ENCODE measurements around the gene MAST4. TPM values are rescaled to one million over a fixed set of nuclear protein-coding genes. Genes with fewer than 3 reads are reported as not detected.

MAST4 gene
- total RNA-seq, 1 experiment from 2014 or later = 10.9 TPM

- TF ChIP-seq, protein P1, sequence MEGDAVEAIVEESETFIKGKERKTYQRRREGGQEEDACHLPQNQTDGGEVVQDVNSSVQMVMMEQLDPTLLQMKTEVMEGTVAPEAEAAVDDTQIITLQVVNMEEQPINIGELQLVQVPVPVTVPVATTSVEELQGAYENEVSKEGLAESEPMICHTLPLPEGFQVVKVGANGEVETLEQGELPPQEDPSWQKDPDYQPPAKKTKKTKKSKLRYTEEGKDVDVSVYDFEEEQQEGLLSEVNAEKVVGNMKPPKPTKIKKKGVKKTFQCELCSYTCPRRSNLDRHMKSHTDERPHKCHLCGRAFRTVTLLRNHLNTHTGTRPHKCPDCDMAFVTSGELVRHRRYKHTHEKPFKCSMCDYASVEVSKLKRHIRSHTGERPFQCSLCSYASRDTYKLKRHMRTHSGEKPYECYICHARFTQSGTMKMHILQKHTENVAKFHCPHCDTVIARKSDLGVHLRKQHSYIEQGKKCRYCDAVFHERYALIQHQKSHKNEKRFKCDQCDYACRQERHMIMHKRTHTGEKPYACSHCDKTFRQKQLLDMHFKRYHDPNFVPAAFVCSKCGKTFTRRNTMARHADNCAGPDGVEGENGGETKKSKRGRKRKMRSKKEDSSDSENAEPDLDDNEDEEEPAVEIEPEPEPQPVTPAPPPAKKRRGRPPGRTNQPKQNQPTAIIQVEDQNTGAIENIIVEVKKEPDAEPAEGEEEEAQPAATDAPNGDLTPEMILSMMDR (IDR thresholded peaks at IDR 0.05; ENCODE audit: unreplicated experiment) = no peak
- BruUV-seq (replicated peaks) = no TSS peak
- H3K4me3 Mint-ChIP-seq (ENCODE audit: low read depth, unreplicated experiment) = no peak overlapping the region
- H3K36me3 Mint-ChIP-seq (ENCODE audit: insufficient read depth, unreplicated experiment) = no peaks in the 10 kb centered on the region
- no peak overlapping the region for H3K27ac Mint-ChIP-seq (ENCODE audit: unreplicated experiment)
- CTCF ChIA-PET = no interaction called here
- peaks cover 82% of the 10 kb centered on the region for H3K27me3 Mint-ChIP-seq (ENCODE audit: unreplicated experiment)
- H3K9me3 Mint-ChIP-seq (ENCODE audit: low read depth, unreplicated experiment) = no peaks in the 10 kb centered on the region
- H3K4me1 Mint-ChIP-seq (ENCODE audit: low read depth, unreplicated experiment) = no peaks in the 10 kb centered on the region
- DNase-seq = no peak
- intact Hi-C loops (cut with micrococcal nuclease; ENCODE audit: unreplicated experiment) = no loop called here
These were observed 26.0 kb upstream of the MAST4 start for GRCh38 chr5:66570201-66570600.

DNA sequence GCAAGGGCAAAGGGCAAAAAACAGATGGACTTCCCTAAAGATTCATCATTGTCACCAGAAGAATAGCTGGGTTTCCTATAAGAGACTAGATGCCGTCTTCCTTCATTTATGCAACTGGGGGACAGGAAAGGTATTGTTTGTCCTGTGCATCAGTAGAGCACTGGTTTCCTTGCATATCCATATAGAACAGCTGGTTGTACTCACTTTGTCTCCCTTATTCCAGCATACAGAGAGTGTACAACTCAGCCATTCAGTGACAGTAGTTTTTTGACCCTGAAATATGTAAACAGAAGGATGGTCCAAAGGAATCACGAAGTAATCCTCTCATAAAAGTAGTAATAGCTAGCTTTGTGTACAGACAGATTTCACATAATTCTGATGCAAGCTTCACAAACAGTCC, 22.5 kb upstream of the MAST4 start:
- no TSS peak for BruUV-seq (replicated peaks)

DNA sequence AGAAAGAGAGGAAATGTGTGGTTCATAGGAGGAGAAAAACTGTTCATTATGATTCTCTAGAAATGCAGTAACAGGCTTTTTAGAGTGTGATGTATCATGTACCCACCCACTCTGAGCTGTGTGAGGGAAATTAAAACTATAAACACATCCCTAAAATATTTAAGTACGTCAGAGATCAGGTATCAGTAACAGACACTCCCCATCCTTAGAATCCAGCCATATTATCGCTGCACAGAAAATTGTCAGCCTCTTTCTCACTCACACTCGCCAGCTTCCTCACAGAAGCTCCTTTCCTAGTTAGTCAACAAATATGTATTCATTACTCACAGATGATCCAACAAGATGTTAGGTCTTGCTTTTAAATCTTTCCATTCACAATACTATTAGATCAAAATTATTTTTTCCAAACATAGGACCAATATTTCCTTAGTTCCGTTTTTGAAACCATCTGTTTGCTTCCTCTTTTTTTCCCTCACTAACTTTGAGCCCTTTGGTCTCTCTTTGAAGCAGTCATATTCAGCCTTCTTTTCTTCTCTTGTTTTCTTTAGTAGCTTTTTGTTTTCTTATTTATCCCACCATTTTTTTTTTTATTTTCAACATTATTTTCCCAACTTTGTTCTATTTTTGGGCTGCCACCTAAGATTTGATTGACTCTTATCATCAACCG, 13.6 kb upstream of the MAST4 start:
- H3K4me1 Mint-ChIP-seq (ENCODE audit: low read depth, unreplicated experiment) = no peaks in the 10 kb centered on the region
- DNase-seq = no peak
- H3K27me3 Mint-ChIP-seq (ENCODE audit: unreplicated experiment) = peaks cover 56% of the 10 kb centered on the region
- intact Hi-C loops (cut with micrococcal nuclease; ENCODE audit: unreplicated experiment) = no loop called here
- no TSS peak for BruUV-seq (replicated peaks)
- TF ChIP-seq, protein P1 (IDR thresholded peaks at IDR 0.05; ENCODE audit: unreplicated experiment) = no peak
- no peaks in the 10 kb centered on the region for H3K9me3 Mint-ChIP-seq (ENCODE audit: low read depth, unreplicated experiment)
- H3K27ac Mint-ChIP-seq (ENCODE audit: unreplicated experiment) = no peak overlapping the region
- no peaks in the 10 kb centered on the region for H3K36me3 Mint-ChIP-seq (ENCODE audit: insufficient read depth, unreplicated experiment)
- CTCF ChIA-PET = no interaction called here
- H3K4me3 Mint-ChIP-seq (ENCODE audit: low read depth, unreplicated experiment) = no peak overlapping the region

More for the DNA sequence above, 22.5 kb upstream of the MAST4 start:
- peaks cover 60% of the 10 kb centered on the region for H3K27me3 Mint-ChIP-seq (ENCODE audit: unreplicated experiment)
- H3K4me3 Mint-ChIP-seq (ENCODE audit: low read depth, unreplicated experiment) = no peak overlapping the region
- no peaks in the 10 kb centered on the region for H3K36me3 Mint-ChIP-seq (ENCODE audit: insufficient read depth, unreplicated experiment)
- CTCF ChIA-PET = no interaction called here
- no peak overlapping the region for H3K27ac Mint-ChIP-seq (ENCODE audit: unreplicated experiment)
- H3K9me3 Mint-ChIP-seq (ENCODE audit: low read depth, unreplicated experiment) = no peaks in the 10 kb centered on the region
- intact Hi-C loops (cut with micrococcal nuclease; ENCODE audit: unreplicated experiment) = no loop called here
- H3K4me1 Mint-ChIP-seq (ENCODE audit: low read depth, unreplicated experiment) = no peaks in the 10 kb centered on the region
- DNase-seq = no peak
- TF ChIP-seq, protein P1 (IDR thresholded peaks at IDR 0.05; ENCODE audit: unreplicated experiment) = no peak

DNA sequence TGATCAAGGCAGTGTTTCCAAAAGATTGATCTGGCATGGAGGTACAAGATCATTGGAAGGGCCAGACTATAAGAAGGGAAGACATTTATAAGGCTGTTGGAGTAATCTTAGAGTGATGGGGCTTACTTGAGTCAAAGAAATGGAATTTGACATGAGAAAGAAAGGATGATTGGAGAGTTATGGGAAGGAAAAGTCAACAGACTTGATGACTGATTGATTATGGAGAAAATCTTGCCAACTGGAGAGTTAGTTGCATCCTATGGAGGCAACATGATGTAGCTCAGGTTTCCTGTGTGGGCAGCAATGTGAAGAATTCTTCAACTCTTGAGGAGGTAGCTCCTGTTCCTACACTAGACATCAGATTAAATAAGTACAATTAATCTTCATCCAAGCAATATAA, 10.9 kb upstream of the MAST4 start:
- no peaks in the 10 kb centered on the region for H3K36me3 Mint-ChIP-seq (ENCODE audit: insufficient read depth, unreplicated experiment)
- no peak overlapping the region for H3K4me3 Mint-ChIP-seq (ENCODE audit: low read depth, unreplicated experiment)
- TF ChIP-seq, protein P1 (IDR thresholded peaks at IDR 0.05; ENCODE audit: unreplicated experiment) = no peak
- intact Hi-C loops (cut with micrococcal nuclease; ENCODE audit: unreplicated experiment) = no loop called here
- no TSS peak for BruUV-seq (replicated peaks)
- CTCF ChIA-PET = no interaction called here
- DNase-seq = no peak
- H3K27ac Mint-ChIP-seq (ENCODE audit: unreplicated experiment) = no peak overlapping the region
- H3K9me3 Mint-ChIP-seq (ENCODE audit: low read depth, unreplicated experiment) = no peaks in the 10 kb centered on the region
- no peaks in the 10 kb centered on the region for H3K4me1 Mint-ChIP-seq (ENCODE audit: low read depth, unreplicated experiment)
- peaks cover 75% of the 10 kb centered on the region for H3K27me3 Mint-ChIP-seq (ENCODE audit: unreplicated experiment)
